B cell (primary cell): ENCODE results near the gene AQP12B.

Experiments
- EZH2 ChIP-seq: IDR thresholded peaks from 2 replicates; pipeline ENCODE4 v1.6.1; 2012; ENCODE audit warnings: borderline replicate concordance, low read depth, mild to moderate bottlenecking, moderate library complexity, low read length; ENCODE audit not compliant: insufficient read depth, poor library complexity, severe bottlenecking
- TF ChIP-seq, protein P1 (sequence below): fragments of 200-600 bp; IDR thresholded peaks from one replicate; pipeline ENCODE4 v1.8.0; 2022; ENCODE audit warnings: antibody characterized with exemption, mild to moderate bottlenecking

DNA sequence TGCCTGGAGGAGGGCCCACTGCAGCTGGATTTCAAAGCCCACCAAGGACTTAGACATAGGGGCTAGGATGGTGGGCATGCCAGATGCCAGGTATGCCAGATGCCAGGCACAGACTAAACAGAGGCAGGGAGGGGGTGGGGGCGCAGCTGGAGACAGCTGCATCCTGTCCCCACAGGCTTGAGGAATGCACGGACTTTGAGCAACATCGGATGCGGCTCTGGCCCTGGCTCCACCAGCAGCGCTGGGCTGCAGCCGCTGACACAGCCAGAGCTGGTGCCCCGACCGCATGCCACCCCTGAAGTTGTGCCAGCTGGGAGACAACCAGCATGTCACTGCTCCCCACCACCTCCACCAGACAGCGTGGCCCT is 48.5 kb upstream of the AQP12B start:
- TF ChIP-seq, protein P1, sequence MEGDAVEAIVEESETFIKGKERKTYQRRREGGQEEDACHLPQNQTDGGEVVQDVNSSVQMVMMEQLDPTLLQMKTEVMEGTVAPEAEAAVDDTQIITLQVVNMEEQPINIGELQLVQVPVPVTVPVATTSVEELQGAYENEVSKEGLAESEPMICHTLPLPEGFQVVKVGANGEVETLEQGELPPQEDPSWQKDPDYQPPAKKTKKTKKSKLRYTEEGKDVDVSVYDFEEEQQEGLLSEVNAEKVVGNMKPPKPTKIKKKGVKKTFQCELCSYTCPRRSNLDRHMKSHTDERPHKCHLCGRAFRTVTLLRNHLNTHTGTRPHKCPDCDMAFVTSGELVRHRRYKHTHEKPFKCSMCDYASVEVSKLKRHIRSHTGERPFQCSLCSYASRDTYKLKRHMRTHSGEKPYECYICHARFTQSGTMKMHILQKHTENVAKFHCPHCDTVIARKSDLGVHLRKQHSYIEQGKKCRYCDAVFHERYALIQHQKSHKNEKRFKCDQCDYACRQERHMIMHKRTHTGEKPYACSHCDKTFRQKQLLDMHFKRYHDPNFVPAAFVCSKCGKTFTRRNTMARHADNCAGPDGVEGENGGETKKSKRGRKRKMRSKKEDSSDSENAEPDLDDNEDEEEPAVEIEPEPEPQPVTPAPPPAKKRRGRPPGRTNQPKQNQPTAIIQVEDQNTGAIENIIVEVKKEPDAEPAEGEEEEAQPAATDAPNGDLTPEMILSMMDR, result no peak
- no peak for TF ChIP-seq EZH2
